ENCODE data around the gene RNU5B-1.

DNA sequence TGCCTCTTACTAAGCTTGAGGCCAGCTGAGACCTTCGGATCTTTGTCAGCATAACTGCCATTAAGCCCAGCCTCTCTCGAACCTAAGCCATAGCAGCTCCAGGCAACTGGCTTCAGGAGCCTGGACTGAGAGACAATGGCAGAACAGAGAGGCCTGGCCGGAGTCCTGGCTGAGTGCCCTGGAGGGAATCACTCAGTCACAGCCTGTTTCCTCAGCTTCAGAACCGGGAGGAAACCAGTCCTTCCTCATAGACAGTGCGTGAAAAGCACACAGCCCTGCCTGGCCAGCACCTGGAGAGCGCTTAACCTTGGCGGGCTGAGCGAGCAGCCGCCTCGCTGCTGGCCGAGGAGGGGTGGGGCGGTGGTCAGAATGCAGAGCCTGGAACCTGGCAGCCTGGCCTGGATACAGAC, 21.6 kb downstream of the RNU5B-1 start:
- TF ChIP-seq POLR2A (IDR thresholded peaks at IDR 0.05; ENCODE audit: low read length) (no peak), GATA1 (IDR thresholded peaks at IDR 0.05; ENCODE audit: low read depth, low read length) (no peak)
